GM23338 (cell line): ENCODE data around the gene METTL24. TPM values are rescaled to one million over a fixed set of nuclear protein-coding genes. Genes with fewer than 3 reads are reported as not detected.

Experiments
- ATAC-seq: fragments of 200-7000 bp; cut with Tn5 transposase; 3 replicates; pipeline ENCODE4 v1.9.1; 2020
- DNase-seq: peaks from one replicate; pipeline ENCODE4 v3.0.0-alpha.2; 2015; ENCODE audit warnings: low spot score
- H2AFZ ChIP-seq: fragments of 200-600 bp; sonication (generic); 2 replicates; pipeline ENCODE4 v1.8.0; 2016; ENCODE audit warnings: antibody characterized with exemption, mild to moderate bottlenecking, moderate library complexity
- H3F3A ChIP-seq: fragments of 200-600 bp; sonication (generic); replicated peaks from 2 replicates; pipeline ENCODE4 v1.8.0; 2017; ENCODE audit warnings: antibody characterized with exemption, mixed run types, low read depth
- H3K27ac ChIP-seq: fragments of 200-600 bp; sonication (generic); 2 replicates; pipeline ENCODE4 v1.6.1; 2016; ENCODE audit warnings: low read depth
- H3K27me3 ChIP-seq: fragments of 200-600 bp; sonication (generic); 2 replicates; pipeline ENCODE4 v1.8.0; 2016; ENCODE audit warnings: mild to moderate bottlenecking, mixed run types, moderate library complexity; ENCODE audit not compliant: insufficient read depth
- H3K36me3 ChIP-seq: fragments of 200-600 bp; sonication (generic); 2 replicates; pipeline ENCODE4 v1.8.0; 2016; ENCODE audit warnings: mild to moderate bottlenecking; ENCODE audit not compliant: insufficient read depth
- H3K4me1 ChIP-seq: fragments of 200-600 bp; sonication (generic); 2 replicates; pipeline ENCODE4 v1.8.0; 2016; ENCODE audit warnings: mild to moderate bottlenecking, moderate library complexity; ENCODE audit not compliant: insufficient read depth
- H3K4me2 ChIP-seq: fragments of 200-600 bp; sonication (generic); 2 replicates; pipeline ENCODE4 v1.7.1; 2017; ENCODE audit warnings: mixed run types
- H3K4me3 ChIP-seq: fragments of 200-600 bp; sonication (generic); 2 replicates; pipeline ENCODE4 v1.6.1; 2016; ENCODE audit warnings: mixed run types
- H3K79me2 ChIP-seq: fragments of 200-600 bp; sonication (generic); replicated peaks from 2 replicates; pipeline ENCODE4 v1.8.0; 2017; ENCODE audit warnings: mild to moderate bottlenecking; ENCODE audit not compliant: insufficient read depth
- H3K9me2 ChIP-seq: fragments of 200-600 bp; sonication (generic); 2 replicates; pipeline ENCODE4 v1.8.0; 2017; ENCODE audit not compliant: insufficient read depth
- H4K20me1 ChIP-seq: fragments of 200-600 bp; sonication (generic); replicated peaks from 2 replicates; pipeline ENCODE4 v1.8.0; 2017; ENCODE audit warnings: mild to moderate bottlenecking; ENCODE audit not compliant: insufficient read depth
- H3K27ac Mint-ChIP-seq: 2 replicates; pipeline ENCODE4 v1.8.0; 2020; ENCODE audit warnings: inconsistent platforms, mild to moderate bottlenecking, moderate library complexity, mixed read lengths
- H3K27me3 Mint-ChIP-seq: 3 replicates; pipeline ENCODE4 v1.8.0; 2022; ENCODE audit warnings: low read depth, mild to moderate bottlenecking, moderate library complexity, mixed read lengths, inconsistent platforms; ENCODE audit not compliant: insufficient read depth, poor library complexity
- H3K36me3 Mint-ChIP-seq: 3 replicates; pipeline ENCODE4 v1.8.0; 2021; ENCODE audit warnings: low read depth, mild to moderate bottlenecking, inconsistent platforms, moderate library complexity, mixed read lengths
- H3K4me1 Mint-ChIP-seq: 3 replicates; pipeline ENCODE4 v1.8.0; 2020; ENCODE audit warnings: mild to moderate bottlenecking, inconsistent platforms, mixed read lengths
- H3K4me3 Mint-ChIP-seq: 3 replicates; pipeline ENCODE4 v1.8.0; 2021; ENCODE audit warnings: moderate library complexity, mild to moderate bottlenecking, inconsistent platforms, mixed read lengths
- H3K9me3 Mint-ChIP-seq: 3 replicates; pipeline ENCODE4 v1.8.0; 2020; ENCODE audit warnings: moderate library complexity, mild to moderate bottlenecking, inconsistent platforms, mixed read lengths
- CREB1 ChIP-seq: fragments of 250-450 bp; sonication (Bioruptor Pico); IDR thresholded peaks from 2 replicates; pipeline ENCODE4 v1.5.0; 2020; ENCODE audit warnings: low read depth, mild to moderate bottlenecking, moderate library complexity
- CTCF ChIP-seq, 2 experiments: fragments of 200-600 bp in 1 of 2; sonication (generic) in 1 of 2; conservative IDR thresholded peaks; 2 replicates each; pipeline versions ENCODE4 v1.5.1 to v1.6.1; 2016 to 2017; ENCODE audit warnings: antibody characterized with exemption in 2 of 2, low read depth in 2 of 2, mild to moderate bottlenecking in 2 of 2, moderate library complexity in 1 of 2
- EZH2 ChIP-seq: fragments of 200-600 bp; sonication (generic); IDR thresholded peaks from one replicate; pipeline ENCODE4 v1.8.0; 2017; ENCODE audit warnings: antibody characterized with exemption, mild to moderate bottlenecking, low read depth; ENCODE audit not compliant: unreplicated experiment
- EZH2phosphoT487 ChIP-seq: fragments of 200-600 bp; sonication (generic); IDR thresholded peaks from one replicate; pipeline ENCODE4 v1.8.1; 2018; ENCODE audit warnings: antibody characterized with exemption; ENCODE audit not compliant: unreplicated experiment
- JUNB ChIP-seq: IDR thresholded peaks from one replicate; pipeline ENCODE4 v1.6.1; 2016; ENCODE audit warnings: antibody characterized with exemption; ENCODE audit not compliant: unreplicated experiment
- NANOG ChIP-seq: IDR thresholded peaks from 2 replicates; pipeline ENCODE4 v1.6.1; 2016; ENCODE audit warnings: antibody characterized with exemption, borderline replicate concordance
- POLR2AphosphoS5 ChIP-seq: IDR thresholded peaks from 2 replicates; pipeline ENCODE4 v1.6.1; 2016; ENCODE audit warnings: antibody characterized with exemption, low read depth
- REST ChIP-seq: IDR thresholded peaks from one replicate; pipeline ENCODE4 v1.6.1; 2018; ENCODE audit warnings: antibody characterized with exemption; ENCODE audit not compliant: unreplicated experiment
- ZNF114 ChIP-seq: fragments of 250-450 bp; sonication (Bioruptor Pico); IDR thresholded peaks from 2 replicates; pipeline ENCODE4 v1.5.0; 2020; ENCODE audit warnings: mild to moderate bottlenecking, moderate library complexity
- ZNF331 ChIP-seq: fragments of 250-450 bp; sonication (Bioruptor Pico); IDR thresholded peaks from 2 replicates; pipeline ENCODE4 v1.5.0; 2020; ENCODE audit warnings: low read depth, mild to moderate bottlenecking, moderate library complexity
- ZNF462 ChIP-seq: fragments of 250-450 bp; sonication (Bioruptor Pico); IDR thresholded peaks from 2 replicates; pipeline ENCODE4 v1.5.0; 2020; ENCODE audit warnings: mild to moderate bottlenecking, moderate library complexity
- polyA plus RNA-seq: library from polyadenylated mRNA; unstranded; fragments of >200 nt; fragmentation: Nextera tagmentation; extraction: Ambion mirVana; gene quantifications from 2 replicates; pipeline ENCODE4 v1.2.1, GENCODE V29; 2016
- total RNA-seq: library from RNA; depleted of rRNA; stranded (reverse); fragments of >200 nt; shearing (Covaris generic); gene quantifications from 2 replicates; pipeline ENCODE4 v1.2.3, GENCODE V29; 2014
- TF ChIP-seq, protein P1 (sequence below): IDR thresholded peaks from 2 replicates; pipeline ENCODE4 v1.6.1; 2016; ENCODE audit warnings: antibody characterized with exemption

Gene METTL24
- total and polyA plus RNA-seq, 2 experiments from 2014 or later, result 0.35 TPM; not detected in 1

DNA sequence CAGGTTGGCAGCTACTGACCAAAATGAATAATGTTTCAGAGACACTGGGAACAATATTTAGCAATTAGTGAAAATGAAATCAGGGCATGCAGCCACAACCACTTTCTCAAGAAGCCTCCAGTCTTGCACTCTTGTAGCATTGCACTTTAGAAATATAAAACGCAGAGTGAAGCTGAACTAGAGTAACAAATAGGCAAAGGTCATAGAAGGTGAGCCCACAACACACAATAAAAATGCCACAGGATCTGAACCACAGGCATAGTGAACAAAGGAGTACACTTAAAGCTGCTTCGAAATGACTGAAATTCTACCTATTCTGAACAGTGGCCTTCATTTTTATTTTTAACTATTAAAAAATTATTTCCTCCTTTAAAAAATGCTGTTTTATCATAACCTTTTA lies 32.3 kb upstream of the METTL24 start (continued):
- no peak for TF ChIP-seq EZH2phosphoT487

- Mint-ChIP-seq H3K27ac (no peak overlapping the region), H3K9me3 (no peaks in the 10 kb centered on the region), H3K36me3 (no peaks in the 10 kb centered on the region), H3K27me3 (peaks cover 1% of the 10 kb centered on the region), H3K4me3 (no peak overlapping the region), H3K4me1 (peaks cover 9% of the 10 kb centered on the region)
- H3K27me3 ChIP-seq, result no peaks in the 10 kb centered on the region
- no peak overlapping the region for H3K27ac ChIP-seq
- DNase-seq (no peak), ATAC-seq (no peak)
- no peaks in the 10 kb centered on the region for H4K20me1 ChIP-seq
- H3K36me3 ChIP-seq, result no peaks in the 10 kb centered on the region
- no peak overlapping the region for H2AFZ ChIP-seq
- TF ChIP-seq EZH2phosphoT487 (no peak), ZNF331 (CRISPR knock-in tag) (no peak), ZNF114 (CRISPR knock-in tag) (no peak), CREB1 (no peak), JUNB (no peak), NANOG (no peak), POLR2AphosphoS5 (no peak), EZH2 (no peak), REST (no peak), ZNF462 (CRISPR knock-in tag) (no peak), CTCF (conservative IDR thresholded peaks at IDR 0.05; ENCODE audit: low read depth in 2 of 2) (no peak)
- TF ChIP-seq, protein P1, sequence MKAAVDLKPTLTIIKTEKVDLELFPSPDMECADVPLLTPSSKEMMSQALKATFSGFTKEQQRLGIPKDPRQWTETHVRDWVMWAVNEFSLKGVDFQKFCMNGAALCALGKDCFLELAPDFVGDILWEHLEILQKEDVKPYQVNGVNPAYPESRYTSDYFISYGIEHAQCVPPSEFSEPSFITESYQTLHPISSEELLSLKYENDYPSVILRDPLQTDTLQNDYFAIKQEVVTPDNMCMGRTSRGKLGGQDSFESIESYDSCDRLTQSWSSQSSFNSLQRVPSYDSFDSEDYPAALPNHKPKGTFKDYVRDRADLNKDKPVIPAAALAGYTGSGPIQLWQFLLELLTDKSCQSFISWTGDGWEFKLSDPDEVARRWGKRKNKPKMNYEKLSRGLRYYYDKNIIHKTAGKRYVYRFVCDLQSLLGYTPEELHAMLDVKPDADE, result no peak
- H3K9me2 ChIP-seq, result 0 out of 2 replicates have a peak, but pooled peaks cover 9% of the 10 kb centered on the region
- no peak overlapping the region for H3K4me3 ChIP-seq
- H3K79me2 ChIP-seq, result no peaks in the 10 kb centered on the region
- no peaks in the 10 kb centered on the region for H3F3A ChIP-seq
- no peak overlapping the region for H3K4me2 ChIP-seq
- H3K4me1 ChIP-seq, result peaks cover 3% of the 10 kb centered on the region
Measured at GRCh38 chr6:110389689-110390382, 31.7 kb upstream of the METTL24 start.
